Pancreas (tissue), 10 donors: Measurements from ENCODE around the gene SELENOM. TPM values are rescaled to one million over a fixed set of nuclear protein-coding genes. Genes with fewer than 3 reads are reported as not detected.

Experiments used
- ATAC-seq, 4 donors: fragments of 200-7000 bp; cut with Tn5 transposase; one replicate each; pipeline versions ENCODE4 v1.8.0 to v1.9.1; 2020; ENCODE audit warnings: mild to moderate bottlenecking in 4 of 4, moderate library complexity in 4 of 4
- DNase-seq, 6 donors: peaks; one replicate each; pipeline ENCODE4 v3.0.0-alpha.2; 2020
- FAIRE-seq: peaks from 2 replicates; lab custom pipeline; 2012; peaks lifted over from hg19 to GRCh38; lab: Jason Lieb, UNC
- H3K27ac ChIP-seq, 4 donors: fragments of 200-600 bp; sonication (generic); 1 replicate in 3 of 4; 2 replicates in 1 of 4; pipeline versions ENCODE4 v1.5.0 to v1.8.0; 2020
- H3K27me3 ChIP-seq, 4 donors: fragments of 200-600 bp; one replicate each; pipeline ENCODE4 v1.8.0; 2021
- H3K36me3 ChIP-seq, 3 donors: fragments of 200-600 bp; sonication (generic) in 1 of 3; one replicate each; pipeline versions ENCODE4 v1.5.0 to v1.8.0; 2020 to 2021
- H3K4me1 ChIP-seq, 3 donors: fragments of 200-600 bp; one replicate each; pipeline ENCODE4 v1.8.0; 2021
- H3K4me3 ChIP-seq, 4 donors: fragments of 200-600 bp; sonication (generic) in 2 of 4; one replicate each; pipeline versions ENCODE4 v1.5.0 to v1.8.0; 2020 to 2021
- H3K9me3 ChIP-seq, 4 donors: fragments of 200-600 bp; one replicate each; pipeline ENCODE4 v1.8.0; 2021
- CTCF ChIP-seq, 4 donors: fragments of 200-600 bp; sonication (generic) in 3 of 4; IDR thresholded peaks; one replicate each; pipeline versions ENCODE4 v1.5.0 to v1.8.0; 2021; ENCODE audit warnings: antibody characterized with exemption in 4 of 4
- WGBS, 2 donors: extraction: QIAGEN DNeasy Blood & Tissue Kit; methylation state at CpG; one replicate each; pipeline ENCODE4 v1.1.7; 2013; 5-methylcytosine and 5-hydroxymethylcytosine counted together
- intact Hi-C, 3 donors: fragments of 100-400 bp; cut with DNase I; formaldehyde crosslinking; loops; one replicate each; pipeline versions ENCODE4 v1.11.1 to v1.14.2; 2022
- polyA plus RNA-seq, 2 donors: library from polyadenylated mRNA; stranded (reverse); fragments of 200-250 nt; gene quantifications; one replicate each; pipeline ENCODE4 v1.2.3, GENCODE V29; 2013
- total RNA-seq, 6 donors: library from RNA; stranded (reverse); fragmentation: NEBNext Ultra II Directional in 4 of 6; extraction: Animal tissue kit (Norgen Biotek cat#: 25700) in 4 of 6; gene quantifications; one replicate each; pipeline versions ENCODE4 v1.2.1 to v1.2.4, GENCODE V29; 2021 to 2023
- donor health status: healthy with polysubstance abuse.
- donor health status: DM: no; HTN: no; CAD: no; lungs with moderate emphysema.
- donor health status: DM: no; HTN: no; CAD: no.
- donor health status: control.
- donor health status: control.
- donor health status: Bipolar disorder and iron deficiency.
- donor health status: DM: yes; HTN: yes; CAD: no.
- donor health status: DM: no; HTN: no; CAD: no.
- donor health status: DM: no; HTN: no; CAD: no.
- donor health status: DM: yes; HTN: yes; CAD: no.

SELENOM gene
- total and polyA plus RNA-seq, 8 donors = 46.1 to 118 (median 59.3) TPM

- WGBS, 2 donors = 35 to 44% methylated on average over 13 of the region's 13 CpGs
- no peak for TF ChIP-seq CTCF (IDR thresholded peaks at IDR 0.05)
- Histone ChIP-seq H3K27me3 (no peaks in the 10 kb centered on the region), H3K27ac (peak overlapping the region; percentile 84 to 94 (median 88)), H3K4me3 (peak overlapping the region; percentile 18 to 60 (median 44)), H3K9me3 (no peaks in the 10 kb centered on the region), H3K4me1 (peaks cover 12 to 31% (median 28%) of the 10 kb centered on the region in 3 donors), H3K36me3 (peaks cover 0 to 28% (median 9%) of the 10 kb centered on the region in 3 donors)
- intact Hi-C loops = loop anchor here in 2 of 3 donors (5.0 kb wide), 2 partner anchors 133 to 138 kb away; no protein-coding TSS in a partner anchor
- DNase-seq (peak in 5 of 6 donors; percentile 49 to 78 (median 57)), ATAC-seq (peak in 1 of 4 donors; percentile 2), FAIRE-seq (no peak)
Observed at GRCh38 chr22:31085493-31085824, 21.9 kb downstream of the SELENOM start.

DNA sequence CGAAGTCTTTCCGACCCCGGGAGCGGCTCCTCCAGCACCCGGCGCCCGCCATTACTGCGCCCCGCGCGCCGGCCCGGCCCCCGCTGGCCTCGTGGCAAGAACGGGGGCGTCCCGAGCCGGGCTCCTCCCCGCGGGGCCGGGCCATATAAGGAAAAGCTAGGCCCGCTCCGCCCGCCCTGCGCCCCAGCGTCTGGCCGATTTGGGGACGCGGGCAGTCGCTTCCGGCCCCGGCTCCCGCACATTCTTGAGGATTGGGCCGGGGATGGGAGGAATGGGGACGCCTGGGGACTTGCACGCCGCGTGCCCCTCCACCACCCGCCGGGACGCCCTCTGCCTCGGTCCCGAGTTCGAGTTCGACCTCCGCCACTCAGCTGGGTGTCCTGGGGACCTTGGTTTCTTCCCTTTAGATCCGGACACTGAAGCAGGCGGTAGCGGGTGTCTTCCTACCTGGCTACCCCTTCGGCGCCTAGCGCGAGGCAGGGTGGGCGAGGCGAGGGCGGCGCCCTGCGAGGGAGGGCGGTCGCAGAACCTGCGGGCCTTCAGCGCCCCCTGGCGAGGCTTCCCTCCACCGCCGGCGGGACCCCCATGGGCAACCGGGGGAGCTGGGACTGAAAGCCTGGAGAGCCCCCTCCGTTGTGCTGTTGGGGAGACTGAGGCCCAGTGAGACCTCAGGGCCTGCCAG lies 22.4 kb downstream of the SELENOM start:
- Histone ChIP-seq H3K27ac (peak overlapping the region; percentile 84 to 94 (median 88)), H3K27me3 (no peaks in the 10 kb centered on the region), H3K4me1 (peaks cover 12 to 33% (median 32%) of the 10 kb centered on the region in 3 donors), H3K36me3 (peaks cover 0 to 23% (median 9%) of the 10 kb centered on the region in 3 donors), H3K9me3 (no peaks in the 10 kb centered on the region), H3K4me3 (peak overlapping the region; percentile 18 to 60 (median 44))
- peak; percentile 36 to 68 (median 57) for ATAC-seq
- WGBS, 2 donors = 6 to 8% methylated on average over 56 to 69 of the region's 69 CpGs
- no peak for FAIRE-seq
- DNase-seq = peak; percentile 72 to 90 (median 80)
- TF ChIP-seq CTCF (IDR thresholded peaks at IDR 0.05) = peak; percentile 47 to 77 (median 62)
- intact Hi-C loops = loop anchor here in 2 of 3 donors (5.0 kb wide), 2 partner anchors 133 to 138 kb away; no protein-coding TSS in a partner anchor

GRCh38 chr22:31083923-31084810 lies 23.2 kb downstream of the SELENOM start:
- intact Hi-C loops = no loop called here

GRCh38 chr22:31083377-31083768 lies 24.0 kb downstream of the SELENOM start:
- FAIRE-seq (no peak), DNase-seq (peak; percentile 81 to 94 (median 91)), ATAC-seq (peak; percentile 33 to 55 (median 50))
- Histone ChIP-seq H3K4me1 (peaks cover 17 to 43% (median 38%) of the 10 kb centered on the region in 3 donors), H3K27ac (peak overlapping the region; percentile 84 to 94 (median 88)), H3K4me3 (peak overlapping the region in 2 of 4 donors; percentile 57 to 60), H3K36me3 (peaks cover 0 to 7% (median 7%) of the 10 kb centered on the region in 3 donors), H3K27me3 (no peaks in the 10 kb centered on the region), H3K9me3 (no peaks in the 10 kb centered on the region)
- intact Hi-C loops = no loop called here
- WGBS, 2 donors = 17 to 18% methylated on average over 3 of the region's 3 CpGs
- no peak for TF ChIP-seq CTCF (IDR thresholded peaks at IDR 0.05)

More at GRCh38 chr22:31083923-31084810, 23.2 kb downstream of the SELENOM start:
- TF ChIP-seq CTCF (IDR thresholded peaks at IDR 0.05) = no peak
- no peaks in the 10 kb centered on the region for H3K9me3 ChIP-seq
- no peak for ATAC-seq
- no peak for FAIRE-seq
- peak overlapping the region; percentile 18 to 60 (median 44) for H3K4me3 ChIP-seq
- peak in 4 of 6 donors; percentile 26 to 56 (median 34) for DNase-seq
- WGBS, 2 donors = 17 to 21% methylated on average over 18 of the region's 18 CpGs
- peaks cover 17 to 38% (median 37%) of the 10 kb centered on the region in 3 donors for H3K4me1 ChIP-seq
- peaks cover 0 to 15% (median 9%) of the 10 kb centered on the region in 3 donors for H3K36me3 ChIP-seq
- peak overlapping the region; percentile 84 to 94 (median 88) for H3K27ac ChIP-seq
- no peaks in the 10 kb centered on the region for H3K27me3 ChIP-seq
